Urothelium cell line (cell line): ENCODE data around the gene NKD2.
"Not testable (repeated sequence)": the region's sequence is repeated elsewhere in the genome, so short reads cannot be mapped to it uniquely, and the experiment has no call there.

Experiments
- DNase-seq: peaks from one replicate; pipeline ENCODE4 v3.0.0; 2011; ENCODE audit warnings: low spot score, mixed read lengths
- FAIRE-seq: peaks from 2 replicates; lab custom pipeline; 2011; peaks lifted over from hg19 to GRCh38; lab: Jason Lieb, UNC

NKD2 gene

GRCh38 chr5:1012313-1012841 lies 3.8 kb downstream of the NKD2 start:
- DNase-seq (no peak), FAIRE-seq (no peak)

GRCh38 chr5:1012900-1013237 lies 4.3 kb downstream of the NKD2 start:
- FAIRE-seq: peak; percentile 5
- DNase-seq: no peak

GRCh38 chr5:1013238-1013947 lies 4.8 kb downstream of the NKD2 start:
- FAIRE-seq (no peak), DNase-seq (no peak)

GRCh38 chr5:1013948-1014301 lies 5.3 kb downstream of the NKD2 start:
- FAIRE-seq (no peak), DNase-seq (no peak)

- FAIRE-seq (no peak), DNase-seq (no peak)
These were observed 5.7 kb downstream of the NKD2 start for GRCh38 chr5:1014346-1014745.

GRCh38 chr5:1014781-1015221 lies 6.2 kb downstream of the NKD2 start:
- DNase-seq: no peak
- no peak for FAIRE-seq

- no peak for FAIRE-seq
These were observed 6.9 kb downstream of the NKD2 start for GRCh38 chr5:1015507-1015906.

GRCh38 chr5:1016036-1016435 lies 7.4 kb downstream of the NKD2 start:
- FAIRE-seq: no peak

More at GRCh38 chr5:1015507-1015906, 6.9 kb downstream of the NKD2 start:
- DNase-seq: no peak

GRCh38 chr5:1016476-1016875 lies 7.9 kb downstream of the NKD2 start:
- DNase-seq (no peak), FAIRE-seq (no peak)

More at GRCh38 chr5:1016036-1016435, 7.4 kb downstream of the NKD2 start:
- no peak for DNase-seq

- DNase-seq: no peak
- no peak for FAIRE-seq
These were observed 8.5 kb downstream of the NKD2 start for GRCh38 chr5:1017056-1017455.

GRCh38 chr5:1017691-1018455 lies 9.3 kb downstream of the NKD2 start:
- FAIRE-seq: no peak
- DNase-seq: no peak

- DNase-seq (no peak), FAIRE-seq (no peak)
These were observed 10.0 kb downstream of the NKD2 start for GRCh38 chr5:1018596-1018995.

- DNase-seq (no peak), FAIRE-seq (no peak)
These were observed 10.7 kb downstream of the NKD2 start for GRCh38 chr5:1019001-1019905.

GRCh38 chr5:1020452-1020961 lies 11.9 kb downstream of the NKD2 start:
- FAIRE-seq (no peak), DNase-seq (no peak)

- no peak for FAIRE-seq
These were observed 12.8 kb downstream of the NKD2 start for GRCh38 chr5:1021136-1021968.

GRCh38 chr5:1021969-1022336 lies 13.4 kb downstream of the NKD2 start:
- not testable (repeated sequence) for DNase-seq, FAIRE-seq

More at GRCh38 chr5:1021136-1021968, 12.8 kb downstream of the NKD2 start:
- DNase-seq: no peak

GRCh38 chr5:1026700-1027621 lies 18.4 kb downstream of the NKD2 start:
- no peak for DNase-seq
- no peak for FAIRE-seq

- no peak for DNase-seq
- no peak for FAIRE-seq
These were observed 19.2 kb downstream of the NKD2 start for GRCh38 chr5:1027631-1028441.
